Activated B cell treated with CpG ODN at 0.5 μM for 24 hours (primary cell): ENCODE data around the gene SIGLEC15. TPM values are rescaled to one million over a fixed set of nuclear protein-coding genes. Genes with fewer than 3 reads are reported as not detected.

ENCODE experiments used
- ATAC-seq: fragments of 200-7000 bp; cut with Tn5 transposase; one replicate; pipeline ENCODE4 v1.10.0; 2021; ENCODE audit warnings: low read depth, mild to moderate bottlenecking, moderate library complexity
- CTCF ChIA-PET: fragments of 350-600 bp; sonication (Branson Sonifier 250); formaldehyde crosslinking; loops from one replicate; lab custom pipeline; 2021; ENCODE audit warnings: antibody characterized with exemption; lab: Charles Lee
- POLR2A ChIA-PET: fragments of 350-600 bp; sonication (Branson Sonifier 250); formaldehyde crosslinking; loops from one replicate; lab custom pipeline; 2021; ENCODE audit warnings: antibody characterized with exemption; lab: Charles Lee
- DNase-seq: peaks from one replicate; pipeline ENCODE4 v3.0.0; 2022
- H3K27ac Mint-ChIP-seq: one replicate; pipeline ENCODE4 v1.8.0; 2020; ENCODE audit warnings: mixed read lengths
- H3K27me3 Mint-ChIP-seq: one replicate; pipeline ENCODE4 v1.8.0; 2021; ENCODE audit warnings: mixed read lengths
- H3K36me3 Mint-ChIP-seq: one replicate; pipeline ENCODE4 v1.8.0; 2021; ENCODE audit warnings: low read depth, mixed read lengths
- H3K4me1 Mint-ChIP-seq: one replicate; pipeline ENCODE4 v1.8.0; 2021; ENCODE audit warnings: mixed read lengths
- H3K4me3 Mint-ChIP-seq: one replicate; pipeline ENCODE4 v1.8.0; 2020; ENCODE audit warnings: mild to moderate bottlenecking, mixed read lengths
- H3K9me3 Mint-ChIP-seq: one replicate; pipeline ENCODE4 v1.8.0; 2020; ENCODE audit warnings: mixed read lengths
- CTCF ChIP-seq: fragments of 200-600 bp; IDR thresholded peaks from one replicate; pipeline ENCODE4 v1.8.0; 2022; ENCODE audit warnings: antibody characterized with exemption, mild to moderate bottlenecking
- intact Hi-C: fragments of 100-400 bp; cut with micrococcal nuclease; formaldehyde crosslinking; loops from one replicate; pipeline ENCODE4 v1.15.1; 2024
- total RNA-seq: library from RNA; stranded (reverse); gene quantifications from 2 replicates; pipeline ENCODE4 v1.2.3, GENCODE V29; 2022

Gene SIGLEC15
- total RNA-seq, 1 donor from 2014 or later: not detected

GRCh38 chr18:45841060-45841764 is 15.7 kb downstream of the SIGLEC15 start:
- TF ChIP-seq CTCF: no peak
- ChIA-PET POLR2A (no interaction called here), CTCF (no interaction called here)
- no peak for ATAC-seq
- Mint-ChIP-seq H3K4me1 (peaks cover 10% of the 10 kb centered on the region), H3K27me3 (peaks cover 36% of the 10 kb centered on the region), H3K27ac (no peak overlapping the region), H3K36me3 (no peaks in the 10 kb centered on the region), H3K9me3 (no peaks in the 10 kb centered on the region), H3K4me3 (no peak overlapping the region)
- intact Hi-C loops: no loop called here
- DNase-seq: no peak

GRCh38 chr18:45841765-45842442 is 16.4 kb downstream of the SIGLEC15 start:
- H3K27me3 Mint-ChIP-seq: peaks cover 29% of the 10 kb centered on the region
- intact Hi-C loops: no loop called here
- CTCF ChIA-PET: no interaction called here

GRCh38 chr18:45843019-45843418 is 17.5 kb downstream of the SIGLEC15 start:
- ChIA-PET POLR2A (no interaction called here), CTCF (no interaction called here)
- Mint-ChIP-seq H3K27ac (no peak overlapping the region), H3K36me3 (no peaks in the 10 kb centered on the region), H3K4me1 (peaks cover 5% of the 10 kb centered on the region), H3K27me3 (peaks cover 25% of the 10 kb centered on the region), H3K9me3 (no peaks in the 10 kb centered on the region), H3K4me3 (no peak overlapping the region)
- intact Hi-C loops: no loop called here
- ATAC-seq: no peak
- TF ChIP-seq CTCF: no peak
- no peak for DNase-seq

More at GRCh38 chr18:45841765-45842442, 16.4 kb downstream of the SIGLEC15 start:
- TF ChIP-seq CTCF: no peak
- Mint-ChIP-seq H3K4me1 (peaks cover 8% of the 10 kb centered on the region), H3K4me3 (no peak overlapping the region), H3K27ac (no peak overlapping the region), H3K36me3 (no peaks in the 10 kb centered on the region), H3K9me3 (no peaks in the 10 kb centered on the region)
- no peak for DNase-seq
- ATAC-seq: no peak
- POLR2A ChIA-PET: no interaction called here

- Mint-ChIP-seq H3K9me3 (no peaks in the 10 kb centered on the region), H3K4me3 (no peak overlapping the region), H3K4me1 (peaks cover under 1% of the 10 kb centered on the region), H3K27ac (no peak overlapping the region), H3K27me3 (peaks cover 11% of the 10 kb centered on the region), H3K36me3 (peaks cover 1% of the 10 kb centered on the region)
- DNase-seq (no peak), ATAC-seq (no peak)
- ChIA-PET CTCF (no interaction called here), POLR2A (no interaction called here)
- TF ChIP-seq CTCF: no peak
- intact Hi-C loops: no loop called here
These were observed 19.5 kb downstream of the SIGLEC15 start for GRCh38 chr18:45844938-45845337.

GRCh38 chr18:45845410-45845809 is 19.9 kb downstream of the SIGLEC15 start:
- no peaks in the 10 kb centered on the region for H3K9me3 Mint-ChIP-seq
- TF ChIP-seq CTCF: no peak
- CTCF ChIA-PET: no interaction called here
- H3K36me3 Mint-ChIP-seq: peaks cover 6% of the 10 kb centered on the region
- intact Hi-C loops: no loop called here
- H3K27me3 Mint-ChIP-seq: peaks cover 8% of the 10 kb centered on the region
- H3K4me3 Mint-ChIP-seq: no peak overlapping the region
- H3K4me1 Mint-ChIP-seq: peaks cover 4% of the 10 kb centered on the region
- no peak for DNase-seq
- no peak for ATAC-seq
- POLR2A ChIA-PET: no interaction called here
- no peak overlapping the region for H3K27ac Mint-ChIP-seq
